Measurements from ENCODE around the gene XKR7.
A peak's percentile ranks its signal among the peaks of the same experiment; 100 is the strongest.
"Not testable (repeated sequence)": the region's sequence is repeated elsewhere in the genome, so short reads cannot be mapped to it uniquely, and the experiment has no call there.

The XKR7 gene

DNA sequence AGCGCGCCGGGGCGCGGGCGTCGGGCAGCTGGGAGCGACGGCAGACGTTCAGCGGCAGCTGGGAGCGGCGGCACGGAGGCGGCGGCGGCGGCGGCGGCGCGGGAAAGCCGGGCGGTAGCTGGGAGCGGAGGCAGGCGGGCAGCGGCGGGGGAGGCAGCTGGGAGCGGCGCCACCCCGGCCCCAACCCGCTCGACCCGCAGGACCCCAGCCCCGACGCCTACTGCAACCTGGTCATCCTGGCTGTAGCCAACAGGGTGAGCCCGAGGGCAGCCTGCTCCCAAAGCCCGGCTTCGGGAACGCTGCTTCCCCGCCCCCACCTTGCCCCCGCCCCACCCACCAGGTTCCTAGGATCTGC lies 51.2 kb downstream of the XKR7 start:
- DNase-seq = no peak

DNA sequence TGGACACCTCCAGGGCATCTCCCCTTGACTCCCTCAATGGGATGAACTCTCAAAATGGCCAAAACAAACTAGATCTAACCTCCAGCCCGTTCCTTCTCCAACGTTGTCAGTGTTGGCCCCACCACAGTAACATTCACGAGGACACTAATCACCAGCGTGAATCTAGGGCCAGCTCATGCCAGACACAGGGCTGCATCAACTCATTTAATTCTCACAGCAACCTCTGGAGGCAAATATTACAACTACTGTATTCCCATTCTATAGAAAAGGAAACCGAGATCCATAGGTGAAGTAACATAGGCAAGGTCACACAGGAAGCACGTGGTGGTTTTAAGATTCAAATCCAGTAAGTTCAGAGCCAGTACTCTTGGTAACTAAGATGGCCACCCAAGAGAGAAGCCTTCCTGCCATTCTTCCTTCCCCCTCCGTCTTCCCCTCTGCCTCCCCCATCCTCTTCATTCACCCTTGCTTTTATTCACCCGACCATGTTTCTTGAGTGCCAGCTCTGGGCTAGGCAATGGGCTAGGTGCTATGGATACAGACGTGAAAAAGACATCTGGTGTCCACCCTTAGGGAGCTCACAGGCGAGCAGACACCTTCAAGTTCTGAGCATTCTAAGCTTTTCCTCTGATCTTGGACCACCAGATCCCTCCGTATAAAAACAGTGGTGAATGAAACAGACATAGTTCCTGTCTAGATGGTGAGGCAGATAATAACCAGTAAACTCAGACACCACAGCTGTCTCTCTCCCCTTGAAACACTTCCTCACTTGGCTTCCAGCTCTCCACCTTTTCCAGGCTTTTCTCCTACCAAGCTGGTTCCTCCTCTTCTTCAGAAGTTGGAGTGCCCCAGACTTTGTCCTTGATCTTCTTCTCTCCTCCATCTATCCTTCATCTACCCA lies 51.9 kb downstream of the XKR7 start:
- DNase-seq = no peak

DNA sequence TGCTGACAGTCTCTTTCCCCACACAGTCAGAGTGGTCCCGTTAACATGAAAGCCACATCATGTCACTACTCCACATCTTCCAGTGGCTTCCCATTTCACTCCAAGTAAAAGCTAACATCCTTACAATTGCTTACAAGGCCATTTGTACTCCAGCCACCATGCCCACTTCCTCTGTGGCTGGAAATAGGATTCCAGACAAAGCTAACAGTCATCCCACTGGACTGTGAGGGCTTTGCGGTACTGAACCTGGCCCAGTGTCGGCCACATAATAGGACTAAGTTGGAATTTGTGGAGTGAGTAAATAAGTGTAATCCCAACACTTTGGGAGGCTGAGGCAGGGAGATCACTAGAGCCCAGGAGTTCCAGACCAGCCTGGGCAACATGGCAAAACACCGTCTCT lies 53.1 kb downstream of the XKR7 start:
- no peak for DNase-seq

DNA sequence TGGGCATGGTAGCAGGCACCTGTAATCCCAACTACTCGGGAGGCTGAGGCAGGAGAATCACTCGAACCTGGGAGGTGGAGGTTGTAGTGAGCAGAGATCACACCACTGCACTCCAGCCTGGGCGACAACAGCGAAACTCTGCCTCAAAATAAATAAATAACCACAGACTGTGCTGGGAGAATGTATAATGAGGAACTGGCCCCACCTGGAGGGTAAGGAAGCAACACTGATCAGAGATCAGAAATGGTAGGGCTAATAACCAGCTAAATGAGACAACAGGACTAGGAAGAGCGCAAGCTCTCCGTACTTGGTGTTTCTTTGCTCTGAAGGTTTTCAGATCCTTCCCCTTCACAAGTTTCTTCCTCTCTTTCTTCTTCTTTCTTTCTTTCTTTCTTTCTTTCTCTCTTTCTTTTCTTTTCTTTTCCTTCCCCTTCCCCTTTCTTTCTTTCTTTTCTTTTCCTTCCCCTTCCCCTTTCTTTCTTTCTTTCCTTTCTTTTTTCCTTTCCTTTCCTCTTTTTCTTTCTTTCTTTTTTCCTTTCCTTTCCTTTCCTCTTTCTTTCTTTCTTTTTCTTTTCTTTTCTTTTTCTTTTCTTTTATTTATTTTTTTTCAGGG lies 56.8 kb downstream of the XKR7 start:
- no peak for DNase-seq

DNA sequence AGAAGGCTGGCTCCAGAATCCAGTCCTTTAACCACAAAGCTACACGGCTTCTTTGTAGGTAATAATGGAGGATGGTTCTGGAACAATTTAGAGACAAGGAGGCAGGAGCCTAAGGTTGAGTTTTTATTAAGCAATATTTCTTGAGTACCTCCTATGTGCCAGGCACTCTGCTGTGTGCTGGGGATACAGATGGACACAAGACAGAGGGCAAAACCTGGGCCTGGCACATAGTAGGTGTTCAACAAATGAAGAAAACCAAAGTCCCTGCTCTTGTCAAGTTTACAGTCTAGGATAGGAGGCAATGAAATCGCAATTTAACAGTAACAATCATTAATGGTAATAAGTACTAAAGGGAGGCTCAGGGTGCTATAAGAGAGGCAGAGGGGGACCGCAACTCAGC lies 59.7 kb downstream of the XKR7 start:
- no peak for DNase-seq

DNA sequence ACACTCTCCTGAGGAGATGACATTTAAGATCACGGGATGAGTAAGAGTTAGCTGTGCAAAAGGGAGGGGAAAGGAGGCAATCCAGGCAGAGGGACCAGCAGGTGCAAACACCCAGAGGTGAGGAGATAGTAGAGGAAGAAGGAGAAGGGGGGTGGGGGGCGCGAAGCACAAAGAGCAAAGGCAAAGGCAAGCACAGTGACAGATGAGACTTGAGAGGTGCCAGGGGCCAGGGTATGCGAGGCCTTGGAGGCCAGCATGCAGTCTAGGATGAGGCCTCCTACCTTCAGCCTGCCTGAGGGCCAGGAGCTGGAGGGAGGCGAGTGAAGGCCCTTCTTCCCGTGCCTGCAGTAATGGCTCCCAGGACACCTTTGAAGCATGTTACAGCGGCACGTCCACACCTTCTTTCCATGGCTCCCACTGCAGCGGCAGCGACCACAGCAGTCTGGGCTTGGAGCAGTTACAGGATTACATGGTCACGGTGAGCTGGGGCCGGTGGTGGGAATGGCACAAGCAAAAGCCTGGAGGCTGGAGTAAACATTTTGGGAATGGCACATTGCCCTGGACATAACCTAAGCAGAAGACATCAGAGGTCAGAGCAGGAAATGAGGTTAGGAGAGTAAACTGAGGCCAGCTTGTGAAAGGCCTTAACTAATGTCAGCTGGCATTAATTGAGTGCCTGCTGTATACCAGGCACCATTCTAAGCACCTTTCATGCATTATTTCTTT lies 60.9 kb downstream of the XKR7 start:
- peak; percentile 5 for DNase-seq

DNA sequence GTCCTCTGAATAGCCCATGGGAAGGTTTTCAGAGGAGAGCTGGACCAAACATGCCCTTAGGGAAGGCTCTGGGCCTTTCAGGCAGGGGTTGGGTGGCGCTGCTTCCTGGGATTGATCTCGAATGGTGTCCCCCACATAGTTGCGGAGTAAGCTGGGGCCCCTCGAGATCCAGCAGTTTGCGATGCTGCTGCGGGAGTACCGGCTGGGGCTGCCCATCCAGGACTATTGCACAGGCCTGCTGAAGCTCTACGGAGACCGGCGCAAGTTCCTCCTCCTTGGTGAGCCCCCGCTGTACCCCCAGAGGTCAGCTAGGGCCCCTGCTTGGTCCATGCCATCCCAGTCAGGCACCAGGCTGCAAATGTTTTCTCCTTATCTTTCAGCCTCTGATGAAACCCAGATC lies 61.6 kb downstream of the XKR7 start:
- no peak for DNase-seq

DNA sequence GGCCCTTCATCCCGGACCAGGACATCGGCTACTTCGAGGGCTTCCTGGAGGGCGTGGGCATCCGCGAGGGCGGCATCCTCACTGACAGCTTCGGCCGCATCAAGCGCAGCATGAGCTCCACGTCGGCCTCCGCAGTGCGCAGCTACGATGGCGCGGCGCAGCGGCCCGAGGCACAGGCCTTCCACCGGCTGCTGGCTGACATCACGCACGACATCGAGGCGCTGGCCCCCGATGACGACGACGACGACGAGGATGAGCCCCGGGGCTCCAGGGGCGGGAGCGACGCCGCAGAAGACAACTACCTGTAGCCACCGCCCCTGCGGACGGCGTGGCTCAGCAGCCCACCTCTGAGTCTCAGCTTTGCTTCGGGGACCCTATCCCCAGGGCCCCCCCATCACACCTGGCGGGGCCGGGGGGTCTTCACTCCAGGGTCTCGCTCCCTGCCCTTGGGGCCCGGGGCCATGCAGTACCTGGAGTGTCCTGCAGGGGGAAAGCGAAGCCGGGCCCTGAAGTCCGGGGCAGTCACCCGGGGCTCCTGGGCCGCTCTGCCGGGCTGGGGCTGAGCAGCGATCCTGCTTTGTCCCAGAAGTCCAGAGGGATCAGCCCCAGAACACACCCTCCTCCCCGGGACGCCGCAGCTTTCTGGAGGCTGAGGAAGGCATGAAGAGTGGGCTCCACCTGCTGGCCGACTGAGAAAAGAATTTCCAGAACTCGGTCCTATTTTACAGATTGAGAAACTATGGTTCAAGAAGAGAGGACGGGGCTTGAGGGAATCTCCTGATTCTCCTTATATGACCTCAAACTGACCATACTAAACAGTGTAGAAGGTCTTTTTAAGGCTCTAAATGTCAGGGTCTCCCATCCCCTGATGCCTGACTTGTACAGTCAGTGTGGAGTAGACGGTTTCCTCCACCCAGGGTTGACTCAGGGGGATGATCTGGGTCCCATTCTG lies 63.3 kb downstream of the XKR7 start:
- peak; percentile 52 for DNase-seq

DNA sequence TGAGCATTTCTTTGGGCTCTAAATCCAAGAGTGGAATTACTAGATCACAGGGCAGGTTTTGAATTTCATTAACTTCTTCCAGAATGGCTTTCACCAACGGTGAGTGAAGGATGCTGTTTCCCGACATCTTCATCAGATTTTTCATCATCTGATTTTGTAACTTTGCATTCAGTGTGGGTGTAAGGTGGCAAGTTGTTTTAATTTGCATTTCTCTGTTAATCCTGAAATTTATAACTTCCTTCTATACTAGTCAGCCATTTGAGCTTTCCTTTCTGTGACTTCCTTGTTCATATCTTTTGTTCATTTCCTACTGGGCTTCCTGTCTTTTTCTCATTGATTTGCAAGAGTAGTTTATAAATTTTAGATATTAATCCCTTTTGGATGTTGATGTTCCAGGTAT lies 65.4 kb downstream of the XKR7 start:
- DNase-seq = no peak

DNA sequence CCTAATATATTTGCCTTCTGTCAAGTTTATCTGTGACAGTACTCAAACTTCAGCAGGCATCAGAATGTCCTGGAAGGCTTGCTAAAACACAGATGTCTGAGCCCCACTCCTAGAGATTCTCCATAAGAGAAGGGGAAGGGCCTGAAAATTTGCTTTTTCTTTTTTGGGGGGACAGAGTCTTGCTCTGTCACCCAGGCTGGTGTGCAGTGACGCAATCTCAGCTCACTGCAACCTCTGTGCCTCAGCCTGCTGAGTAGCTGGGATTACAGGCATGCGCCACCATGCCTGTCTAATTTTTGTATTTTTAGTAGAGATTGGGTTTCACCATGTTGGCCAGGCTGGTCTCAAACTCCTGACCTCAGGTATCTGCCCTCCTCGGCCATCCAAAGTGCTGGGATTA lies 65.8 kb downstream of the XKR7 start:
- DNase-seq = not testable (repeated sequence)

DNA sequence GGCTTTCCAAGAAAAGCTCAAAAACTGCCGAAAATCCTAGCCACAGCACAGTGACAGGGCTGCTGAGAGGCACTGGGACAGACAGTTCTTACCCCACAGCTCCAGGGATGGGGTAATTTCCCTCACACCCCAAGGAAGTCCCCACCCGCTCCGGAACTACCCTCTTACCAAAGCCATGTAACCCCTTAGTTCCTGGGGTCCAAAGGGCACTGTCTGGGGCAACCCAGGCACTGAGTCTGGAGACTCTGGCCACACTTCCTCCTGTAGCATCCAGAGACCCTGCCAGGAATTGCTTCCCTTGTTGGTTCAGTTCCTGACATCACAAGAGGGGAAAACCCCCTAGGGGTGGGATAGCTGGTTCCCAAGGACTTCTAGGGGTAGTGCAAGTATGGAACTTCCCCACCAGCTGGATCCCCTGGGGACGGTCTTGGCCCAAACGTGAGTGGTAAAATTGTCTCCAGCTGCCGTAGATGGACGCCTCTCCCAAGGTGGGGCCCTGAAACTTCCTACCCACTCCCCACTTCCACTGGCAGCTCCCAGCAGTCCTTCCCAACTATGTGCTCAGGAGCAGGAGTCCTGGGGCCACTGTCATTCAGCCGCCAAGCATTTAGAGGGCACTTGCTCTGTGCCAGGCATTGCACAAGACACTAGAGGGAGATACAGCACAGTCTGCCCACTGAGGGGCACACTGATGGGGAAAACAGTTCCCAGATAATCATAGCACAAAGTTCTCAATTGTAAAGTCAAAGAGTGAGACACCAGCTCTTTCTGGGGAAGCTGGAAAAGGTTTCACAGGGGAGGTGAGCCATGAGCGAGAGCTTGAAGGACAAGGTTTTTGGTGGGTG lies 66.9 kb downstream of the XKR7 start:
- no peak for DNase-seq

DNA sequence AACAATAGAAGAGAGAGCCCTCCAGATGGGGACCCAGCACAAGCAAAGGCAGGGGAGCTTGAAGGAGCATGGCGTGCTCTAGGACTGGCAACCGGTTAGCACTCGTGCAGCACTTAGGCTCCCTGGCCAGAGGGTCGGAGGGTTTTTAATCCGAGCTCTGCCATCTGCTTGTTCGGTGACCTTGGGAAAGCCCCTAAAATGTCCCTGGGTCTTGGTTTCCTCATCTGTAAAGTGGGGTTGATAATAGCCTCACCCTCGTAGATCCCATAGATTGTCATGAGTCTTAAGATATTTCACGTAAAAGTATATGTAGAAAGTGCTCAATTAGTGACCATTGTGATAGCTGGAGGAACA lies 67.5 kb downstream of the XKR7 start:
- DNase-seq = no peak

DNA sequence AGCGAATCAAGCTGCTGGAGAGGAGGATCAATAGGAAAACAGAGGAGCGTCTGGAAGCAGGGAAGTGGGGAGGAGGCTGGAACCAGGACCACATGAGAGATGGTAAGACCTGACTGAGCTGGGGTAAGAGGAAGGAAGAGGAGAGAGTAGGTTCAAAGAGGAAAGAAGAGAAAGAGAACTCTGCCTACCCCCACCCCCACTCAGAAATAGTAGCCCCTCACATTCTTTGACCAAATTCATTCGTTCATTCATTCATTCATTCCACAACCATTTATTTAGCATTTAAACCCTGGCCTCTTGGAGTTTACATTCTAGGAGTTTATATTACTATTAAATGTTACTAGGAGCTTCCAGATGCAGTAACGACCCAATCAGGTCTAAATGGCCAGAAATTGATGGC lies 68.3 kb downstream of the XKR7 start:
- DNase-seq = no peak

DNA sequence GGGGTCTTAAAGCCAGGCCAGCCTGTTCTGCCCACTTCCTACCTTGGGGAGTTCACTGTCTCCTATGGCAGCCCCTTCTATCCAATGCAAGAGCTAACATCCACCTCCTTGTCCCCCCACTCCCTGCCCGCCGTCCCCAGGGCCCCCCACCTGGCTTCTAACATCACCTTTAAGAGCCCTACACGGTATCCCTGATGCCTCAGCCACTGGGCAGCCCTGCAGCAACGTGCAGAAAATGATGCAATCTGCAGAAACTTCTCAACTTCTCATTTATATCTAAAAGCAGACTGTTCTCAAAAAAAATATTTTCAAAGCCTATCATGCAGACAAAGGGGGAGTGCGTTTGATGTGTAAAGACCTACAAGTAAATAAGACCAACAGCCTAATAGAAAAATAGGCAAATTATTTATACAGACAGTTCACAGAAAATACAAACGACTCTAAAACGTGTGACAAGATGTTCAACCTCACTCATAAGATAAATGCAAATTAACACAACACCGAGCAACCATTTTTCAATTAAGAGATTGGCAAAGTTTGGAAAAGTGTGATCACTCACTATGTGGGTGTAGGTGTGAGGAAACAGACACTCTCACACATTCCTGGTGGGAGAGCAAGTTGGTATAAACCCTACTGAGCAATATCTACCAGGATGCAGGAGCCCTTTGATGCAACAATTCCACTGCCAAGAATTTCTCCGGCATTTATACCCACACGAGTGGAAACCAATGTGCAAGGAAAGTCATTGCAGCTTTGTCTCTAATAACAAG lies 69.0 kb downstream of the XKR7 start:
- no peak for DNase-seq

DNA sequence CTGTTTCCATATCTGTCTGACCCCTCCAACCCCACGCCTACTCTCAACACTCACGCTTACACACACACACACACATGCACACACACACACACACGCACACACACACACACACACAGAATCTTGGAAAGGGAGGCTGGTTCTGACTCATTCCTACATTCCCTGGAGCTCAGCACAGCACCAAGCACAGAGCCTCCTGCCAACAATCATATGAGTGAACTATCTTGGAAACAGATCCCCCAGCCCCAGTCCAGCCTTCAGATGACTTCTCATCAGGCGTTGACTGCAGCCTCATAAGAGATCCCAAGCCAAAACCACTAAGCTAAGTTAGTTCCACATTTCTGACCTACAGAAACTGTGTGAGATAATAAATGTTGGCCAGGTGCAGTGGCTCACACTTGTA lies 70.0 kb downstream of the XKR7 start:
- no peak for DNase-seq

DNA sequence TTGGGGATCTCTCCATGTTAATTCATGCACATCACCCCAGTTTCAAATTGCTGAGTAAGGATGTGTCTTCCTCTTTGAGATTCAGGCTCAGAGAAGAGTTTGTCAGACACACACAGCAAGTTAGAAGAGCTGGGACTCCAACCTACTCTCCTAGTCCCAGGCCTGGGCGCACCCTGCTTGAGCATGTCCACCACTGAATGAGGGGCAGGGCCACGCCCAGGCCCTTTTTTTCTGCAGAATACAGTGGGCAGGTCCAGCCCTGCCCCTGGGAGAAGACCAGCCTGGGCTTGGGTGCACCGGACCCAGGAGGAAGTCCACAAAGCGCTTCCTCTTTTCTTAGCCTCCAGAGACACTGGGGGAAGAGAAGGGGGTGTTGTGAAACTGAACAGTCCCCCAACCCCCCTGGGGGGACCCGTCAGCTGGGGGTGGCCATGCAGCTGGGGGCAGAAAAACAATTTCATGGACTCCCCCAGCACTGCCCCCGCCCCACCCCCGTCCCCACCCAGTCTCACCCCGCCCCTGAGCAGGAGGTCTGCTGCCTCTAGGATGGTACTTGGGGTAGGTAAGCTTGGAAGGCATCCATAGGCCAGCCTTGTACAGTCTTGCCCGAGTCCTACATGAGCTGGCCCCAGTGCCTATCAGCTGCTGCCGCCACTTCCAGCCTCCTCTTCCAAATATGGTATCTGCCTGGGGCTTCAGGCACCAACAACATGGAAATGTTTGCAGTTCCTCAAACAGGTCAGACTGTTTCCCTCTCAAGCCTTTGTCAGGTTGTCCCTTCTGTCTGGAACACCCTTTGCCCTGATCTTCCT lies 72.4 kb downstream of the XKR7 start:
- peak; percentile 51 for DNase-seq

DNA sequence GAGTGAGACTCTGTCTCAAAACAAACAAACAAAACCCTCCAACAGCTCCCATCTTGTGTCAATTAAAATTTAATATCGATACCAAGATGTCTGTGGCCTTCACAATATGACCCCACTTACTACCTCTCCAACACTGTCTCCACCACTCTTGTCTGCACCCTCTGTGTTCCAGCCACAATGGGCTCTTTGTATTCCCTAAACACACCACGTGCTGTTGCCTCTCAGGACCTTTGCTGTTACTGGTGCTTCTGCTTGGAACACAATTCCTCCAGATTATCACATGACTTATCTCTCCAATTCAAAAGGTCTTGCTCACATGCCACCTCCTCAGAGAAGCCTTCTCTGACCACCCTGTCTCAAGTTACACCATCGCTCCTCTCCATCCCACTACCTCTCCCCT lies 78.0 kb downstream of the XKR7 start:
- DNase-seq = no peak

DNA sequence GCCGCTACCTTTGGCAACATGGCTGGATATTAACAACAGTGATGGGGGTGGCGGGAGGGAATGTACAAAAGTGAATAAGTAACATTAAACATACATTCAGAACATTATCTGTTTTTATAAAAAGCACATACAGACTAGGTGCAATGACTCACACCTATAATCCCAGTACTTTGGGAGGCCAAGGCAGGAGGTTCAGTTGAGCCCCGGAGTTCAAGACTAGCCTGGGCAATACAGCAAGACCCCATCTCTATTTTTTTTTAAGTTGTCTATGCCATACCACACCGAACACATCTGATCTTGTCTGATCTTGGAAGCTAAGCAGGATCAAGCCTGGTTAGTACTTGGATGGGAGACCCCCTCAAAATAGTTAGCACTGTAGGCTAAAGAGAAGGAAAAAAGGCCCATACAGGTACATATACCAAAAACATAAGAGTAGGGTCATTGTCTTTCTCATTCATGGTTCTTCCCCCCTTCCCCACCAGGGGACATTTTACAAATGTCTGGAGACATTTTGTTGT lies 82.4 kb downstream of the XKR7 start:
- no peak for DNase-seq

DNA sequence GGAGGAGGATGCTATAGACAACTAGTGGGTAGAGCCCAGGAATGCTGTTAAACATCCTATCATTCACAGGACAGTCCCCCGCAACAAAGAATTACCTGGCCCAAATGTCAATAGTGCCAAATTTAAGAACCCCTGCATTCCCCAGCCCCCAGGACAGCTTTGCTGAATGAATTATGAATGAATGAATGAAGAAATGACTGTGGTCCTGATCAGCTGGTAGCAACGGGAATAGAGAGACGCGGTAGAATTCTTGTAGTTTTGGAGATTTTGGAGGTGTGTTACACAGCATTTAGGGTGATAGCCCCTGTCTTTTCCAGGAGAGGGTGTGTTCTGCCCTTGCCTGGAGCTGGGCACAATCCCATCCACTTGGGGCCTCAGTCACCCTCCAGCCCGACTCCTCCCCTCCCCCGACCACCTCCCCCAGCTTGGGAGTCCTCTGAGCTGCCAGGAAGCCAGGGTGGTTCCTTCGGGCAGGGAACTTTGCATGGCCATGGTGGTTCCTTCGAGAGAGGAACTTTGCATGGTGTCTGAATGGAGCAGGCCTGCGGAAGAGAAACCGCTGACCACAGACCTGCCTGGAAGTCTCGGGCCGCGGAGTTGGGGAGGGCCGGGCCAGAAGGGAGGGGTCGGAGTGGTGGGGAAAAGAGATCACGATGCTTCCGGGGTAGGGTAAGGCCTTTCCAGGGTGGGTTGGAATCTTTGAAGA lies 83.1 kb downstream of the XKR7 start:
- no peak for DNase-seq

DNA sequence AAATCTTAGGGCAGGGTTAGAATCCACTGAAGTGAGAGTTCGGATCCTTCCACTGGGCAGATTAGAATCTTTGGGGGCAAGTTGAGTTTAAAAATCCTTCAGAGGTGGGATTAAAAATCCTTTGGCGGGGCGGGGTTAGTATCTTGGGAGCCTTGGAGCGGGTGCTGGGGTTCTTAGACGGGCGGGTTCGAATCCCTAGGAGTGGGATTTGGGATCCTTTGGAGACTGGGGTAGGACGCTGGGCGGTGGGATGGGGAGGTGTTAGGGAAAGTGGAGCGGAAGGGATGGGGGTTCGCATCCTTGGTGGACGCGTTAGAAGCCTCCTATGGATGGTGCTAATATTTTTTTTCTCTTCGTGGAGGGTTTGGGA lies 83.8 kb downstream of the XKR7 start:
- no peak for DNase-seq

All from DMS153 (cell line).